GM12892 (cell line): ENCODE measurements around the gene SPATA33.

ENCODE experiments used
- POLR2A ChIP-seq: IDR thresholded peaks from 2 replicates; pipeline ENCODE4 v1.6.1; 2011; ENCODE audit warnings: low read depth, low read length, control low read depth
- TAF1 ChIP-seq: IDR thresholded peaks from 2 replicates; pipeline ENCODE4 v1.6.1; 2011; ENCODE audit warnings: low read depth, mild to moderate bottlenecking, control low read depth, low read length, borderline replicate concordance

GRCh38 chr16:89687092-89687940, 29.7 kb downstream of the SPATA33 start:
- TF ChIP-seq POLR2A = no peak
- no peak for TF ChIP-seq TAF1
